Effector CD4-positive, alpha-beta T cell (primary cell): ENCODE measurements around the gene DUSP9. TPM values are rescaled to one million over a fixed set of nuclear protein-coding genes. Genes with fewer than 3 reads are reported as not detected.
"Not testable (repeated sequence)": the region's sequence is repeated elsewhere in the genome, so short reads cannot be mapped to it uniquely, and the experiment has no call there.

Experiments
- DNase-seq: peaks from one replicate; pipeline ENCODE4 v3.0.0-alpha.2; 2020
- total RNA-seq: gene quantifications from one replicate; lab custom pipeline; 2026; lab: John Stamatoyannopoulos, UW

DUSP9 gene
- not detected for total RNA-seq

DNA sequence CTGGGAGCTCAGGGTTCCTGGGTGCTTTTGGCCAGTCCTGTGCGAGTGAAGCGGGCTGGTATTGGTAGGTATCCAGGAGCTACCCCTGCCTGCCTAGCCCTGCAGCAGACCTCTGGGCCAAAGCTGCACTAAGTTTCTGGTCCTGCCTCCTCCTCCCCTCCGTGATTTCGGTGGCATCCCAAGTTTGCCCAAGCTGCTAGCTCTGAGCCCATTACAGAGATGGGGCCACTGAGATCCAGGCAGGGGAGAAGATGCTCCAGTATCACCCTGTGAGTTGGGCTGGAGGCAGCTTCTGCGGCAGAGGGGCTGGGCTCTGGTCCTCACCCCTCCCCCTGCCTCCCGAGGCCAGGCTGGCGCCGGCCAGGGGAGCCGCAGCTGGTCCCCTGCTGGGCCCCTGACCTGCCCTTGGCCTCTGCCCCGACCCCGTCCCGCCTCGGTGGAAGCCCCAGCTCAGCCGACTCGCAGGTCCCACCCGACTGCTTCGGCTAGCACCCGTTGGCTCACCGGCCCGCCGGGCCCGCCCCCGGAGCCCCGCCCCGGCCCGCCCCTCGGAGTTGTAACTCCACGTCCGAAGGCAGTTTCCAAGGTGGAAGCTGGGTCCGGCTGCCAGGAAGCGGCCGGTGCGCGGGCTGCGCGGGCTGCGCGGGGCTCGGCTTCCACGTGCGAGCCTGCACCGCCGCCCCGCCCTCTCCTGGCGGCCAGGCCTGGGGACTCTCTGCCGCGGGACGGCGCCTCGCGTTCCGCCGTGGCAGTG lies at the start of gene DUSP9:
Gene DUSP9 (plus strand): TSS at position 584 of the 754 bp plus-strand sequence. CDS start 751 bp downstream, outside the sequence.
- DNase-seq = no peak

DNA sequence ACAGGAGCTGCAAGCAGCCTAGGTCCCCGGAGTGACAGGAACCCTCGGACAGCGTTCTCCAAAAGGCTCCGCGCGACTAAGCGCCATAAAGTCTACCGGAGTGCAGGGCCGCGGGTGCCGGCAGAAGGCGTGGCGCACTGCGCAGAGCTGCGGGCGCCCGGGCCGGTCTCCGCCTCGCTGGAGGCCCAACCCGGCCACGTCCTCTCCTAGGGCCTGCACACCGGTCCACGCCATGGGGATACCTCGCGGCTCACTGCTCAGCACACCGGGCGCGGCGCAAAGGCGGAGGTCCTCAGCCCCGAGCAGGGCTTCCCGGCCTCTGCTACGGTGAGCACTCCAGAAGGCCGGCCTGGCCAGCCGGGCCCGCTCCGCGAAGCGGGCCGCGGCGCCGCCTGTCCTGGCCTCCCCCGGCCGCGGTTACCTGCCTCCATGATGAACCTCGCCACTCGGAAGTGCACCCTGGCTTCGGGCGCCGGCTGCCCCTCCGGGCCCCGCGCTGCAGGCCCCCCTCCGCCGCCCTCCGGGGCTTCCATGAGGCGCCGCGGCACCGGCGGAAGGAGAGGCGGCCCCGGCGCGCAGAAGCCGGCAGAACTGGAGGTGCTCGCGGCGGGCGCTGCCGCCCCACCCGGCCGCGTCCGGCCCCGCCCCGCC lies 48.3 kb upstream of the DUSP9 start, which contains the start of gene CCNQ:
Gene CCNQ (minus strand): TSS at position 599 of the 651 bp plus-strand sequence. CDS start 66 bp downstream, at position 533.
- no peak for DNase-seq

DNA sequence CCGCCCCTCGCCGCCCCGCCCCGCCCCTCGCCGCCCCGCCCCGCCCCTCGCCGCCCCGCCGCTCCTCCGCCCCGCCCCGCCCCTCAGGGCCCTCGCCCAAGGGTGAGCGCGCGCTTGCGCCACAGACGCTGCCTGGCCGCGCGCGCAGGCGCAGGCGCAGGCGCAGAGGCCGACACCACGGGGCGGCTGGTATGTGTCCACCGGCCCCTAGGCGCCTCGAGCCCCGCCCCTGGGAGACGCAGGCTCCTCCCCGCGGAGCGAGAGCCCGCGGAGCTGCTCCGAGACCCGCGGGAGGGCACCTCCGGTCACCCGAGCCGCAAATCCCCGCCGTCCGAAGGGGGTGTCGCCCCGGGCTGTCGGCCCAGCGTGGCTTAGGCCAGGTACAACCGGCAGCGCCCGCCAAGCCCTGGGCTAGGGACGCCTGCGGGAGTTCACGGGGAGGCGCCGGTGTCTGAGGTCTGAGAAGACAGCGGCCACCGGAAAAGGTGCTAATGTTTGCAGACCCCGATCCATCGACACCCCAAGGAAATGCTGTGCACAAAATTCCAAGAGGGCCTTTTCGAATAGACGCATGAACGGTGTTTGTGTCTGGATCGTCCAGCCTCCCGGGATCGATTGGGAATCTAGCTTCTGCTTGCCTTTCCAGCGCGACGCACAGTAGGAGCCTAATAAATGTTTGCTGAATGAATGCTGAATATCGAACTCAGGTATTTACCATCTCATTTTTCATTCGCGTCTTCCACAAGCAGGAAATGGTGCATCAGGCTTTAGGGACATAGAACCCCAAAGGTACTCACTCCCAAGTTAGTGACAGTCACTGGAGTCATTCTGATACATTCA lies 47.6 kb upstream of the DUSP9 start:
- peak; percentile 75 for DNase-seq

DNA sequence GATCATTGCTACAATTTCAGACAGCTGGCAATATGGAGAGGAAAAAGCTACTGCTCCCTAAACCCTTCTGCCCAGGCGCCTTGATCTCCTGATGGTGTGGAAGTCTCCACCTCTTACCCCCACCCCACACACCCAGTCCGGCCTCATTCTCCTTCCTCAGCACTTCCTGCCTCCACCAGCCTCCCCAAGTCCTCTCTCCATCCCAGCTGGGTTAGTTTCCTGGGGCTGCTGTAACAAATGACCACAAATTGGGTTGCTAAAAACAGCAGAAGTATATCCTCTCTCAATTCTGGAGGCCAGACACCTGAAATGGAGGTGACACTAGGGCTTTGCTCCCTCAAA lies 47.0 kb upstream of the DUSP9 start:
- DNase-seq = no peak

GRCh38 chrX:153600921-153601320 lies 46.1 kb upstream of the DUSP9 start:
- no peak for DNase-seq

GRCh38 chrX:153601511-153602110 lies 45.4 kb upstream of the DUSP9 start:
- DNase-seq = no peak

- no peak for DNase-seq
These were observed 44.4 kb upstream of the DUSP9 start for GRCh38 chrX:153602601-153603000.

DNA sequence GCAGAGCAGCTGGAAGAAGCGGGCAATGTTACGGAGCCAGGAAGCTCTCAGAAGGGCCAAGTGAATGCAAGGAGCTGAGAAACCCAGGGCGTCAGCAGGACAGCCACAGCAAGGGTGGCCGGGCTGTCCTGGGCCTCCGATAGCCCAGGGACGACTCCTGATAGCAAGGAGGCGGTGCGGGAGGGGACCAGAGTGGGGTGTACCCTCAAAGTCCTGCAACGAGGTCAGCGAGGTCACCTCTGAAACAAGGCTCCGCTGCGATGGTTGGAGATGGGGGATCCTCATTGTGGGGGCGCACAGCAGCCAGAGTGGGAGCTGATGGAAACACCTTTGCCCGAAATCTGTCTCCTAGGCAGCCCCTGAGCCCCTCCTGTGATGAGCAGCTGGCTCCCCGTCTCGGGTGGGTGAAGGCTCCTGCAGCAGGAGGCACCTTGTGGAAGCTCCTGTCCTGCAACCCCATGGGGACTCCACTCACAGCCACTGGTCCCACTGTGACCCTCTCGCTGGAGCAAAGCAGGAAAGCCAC lies 43.8 kb upstream of the DUSP9 start:
- DNase-seq = no peak

- DNase-seq = not testable (repeated sequence)
These were observed 42.2 kb upstream of the DUSP9 start for GRCh38 chrX:153604666-153605380.

- no peak for DNase-seq
These were observed 40.5 kb upstream of the DUSP9 start for GRCh38 chrX:153606503-153606902.

DNA sequence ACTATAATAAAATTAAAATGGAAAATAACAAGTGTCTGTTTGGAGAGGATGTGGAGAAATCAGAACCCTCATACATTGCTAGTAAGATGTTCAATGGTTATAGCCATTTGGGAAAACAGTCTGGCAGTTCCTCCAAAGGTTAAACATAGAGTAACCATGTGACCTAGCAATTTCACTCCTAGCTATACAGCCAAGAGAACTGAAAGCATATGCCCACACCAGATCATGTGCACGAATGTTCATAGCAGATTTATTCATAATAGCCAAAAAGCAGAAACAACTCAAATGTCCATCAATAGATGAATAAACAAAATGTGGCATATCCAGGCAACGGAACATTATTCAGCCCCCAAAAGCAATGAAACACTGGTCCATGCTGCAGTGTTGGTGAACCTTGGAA lies 38.6 kb upstream of the DUSP9 start:
- no peak for DNase-seq

DNA sequence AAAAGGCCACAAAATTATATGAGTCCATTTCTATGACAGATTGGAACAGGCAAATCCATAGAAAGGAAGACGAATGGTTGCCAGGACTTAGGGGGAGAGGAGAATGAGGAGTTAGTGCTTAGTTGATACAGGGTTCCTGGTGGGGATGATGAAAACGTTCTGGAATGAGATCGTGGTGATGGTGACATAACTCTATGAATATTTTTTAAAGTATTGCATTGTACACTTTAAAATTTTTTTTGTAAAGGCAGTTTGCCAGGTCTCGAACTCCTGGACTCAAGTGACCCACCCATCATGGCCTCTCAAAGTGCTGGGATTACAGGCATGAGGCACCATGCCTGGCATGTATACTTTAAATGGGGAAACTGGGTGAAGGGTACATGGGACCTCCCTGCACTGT lies 38.2 kb upstream of the DUSP9 start:
- DNase-seq = no peak

- DNase-seq = peak; percentile 69
These were observed 36.8 kb upstream of the DUSP9 start for GRCh38 chrX:153609917-153610835.

DNA sequence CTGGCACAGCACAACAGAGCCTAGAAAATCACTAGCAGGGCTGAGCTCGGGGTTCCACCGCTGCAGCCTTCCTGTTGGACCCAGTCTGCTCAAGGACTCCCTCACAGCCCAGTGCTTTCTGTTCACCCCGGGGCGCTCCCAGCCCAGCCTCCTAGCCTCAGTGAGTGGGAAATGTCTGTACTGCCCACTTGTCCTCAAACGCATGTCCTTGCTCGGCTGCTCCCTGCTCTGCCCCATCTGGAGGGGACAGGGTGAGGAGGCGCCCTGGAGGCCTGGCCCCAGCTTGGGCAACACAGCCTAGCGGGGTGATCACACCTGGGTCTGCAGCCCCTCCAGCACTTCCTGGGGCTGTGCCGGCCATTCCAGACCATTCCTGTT lies 36.2 kb upstream of the DUSP9 start:
- DNase-seq = no peak

DNA sequence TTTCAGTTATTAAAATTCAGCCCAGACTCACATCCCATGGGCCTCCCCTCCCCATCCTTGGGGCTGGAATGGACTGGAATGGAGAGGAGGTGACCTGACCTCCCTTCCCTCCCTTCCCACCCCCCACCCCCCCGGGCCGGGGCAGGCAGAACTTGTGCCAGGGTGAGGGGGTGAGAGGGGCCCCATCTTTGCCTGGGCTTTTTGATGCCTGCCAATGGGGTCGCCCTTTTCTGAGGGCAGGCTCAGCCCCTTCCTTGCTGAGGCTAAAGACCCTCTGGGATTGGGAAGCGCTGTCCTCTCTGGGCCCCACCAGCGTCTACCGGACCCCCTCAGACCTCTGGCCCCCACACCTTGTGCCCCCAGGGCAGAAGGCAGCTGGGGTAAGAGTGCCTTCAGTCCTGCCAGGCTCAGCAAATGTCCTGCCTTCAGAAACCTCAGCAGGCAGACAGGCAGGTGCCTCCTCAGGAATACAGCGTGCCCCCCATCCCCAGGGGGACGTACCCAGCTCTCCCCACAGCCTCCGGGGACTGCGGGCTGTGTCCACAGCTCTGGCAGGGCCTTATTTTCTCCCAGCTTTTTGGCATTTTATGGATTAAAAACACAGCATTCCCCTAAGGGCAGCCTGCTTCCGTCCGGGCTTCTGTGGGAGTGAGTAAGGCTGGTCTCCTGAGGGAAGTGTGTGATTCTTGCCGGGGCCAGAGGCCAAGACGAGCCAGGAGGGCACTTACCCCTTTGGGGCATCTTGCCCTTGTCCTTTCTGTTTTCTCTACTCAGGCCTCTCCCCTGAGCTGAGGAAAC lies 35.5 kb upstream of the DUSP9 start:
- DNase-seq = no peak

GRCh38 chrX:153612413-153612812 lies 34.6 kb upstream of the DUSP9 start:
- DNase-seq = no peak

DNA sequence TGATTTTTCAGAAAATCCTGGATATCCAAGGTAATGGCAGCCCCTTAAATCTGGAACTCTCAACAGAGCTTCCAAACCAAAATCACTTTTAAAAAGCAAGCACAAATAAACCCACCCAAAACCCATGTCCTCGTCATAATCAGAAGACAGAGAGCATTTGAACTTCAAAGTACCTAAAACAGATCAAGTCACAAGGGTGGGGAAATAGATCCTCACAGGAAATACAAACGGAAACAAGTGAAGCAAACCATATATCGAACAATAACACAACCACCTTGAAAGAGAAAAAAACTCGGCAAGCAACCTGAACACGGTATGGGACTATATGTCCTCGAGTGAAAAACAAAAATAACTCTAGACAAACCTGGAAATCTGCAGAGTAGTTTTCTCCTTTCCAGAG lies 32.2 kb upstream of the DUSP9 start:
- DNase-seq = no peak

DNA sequence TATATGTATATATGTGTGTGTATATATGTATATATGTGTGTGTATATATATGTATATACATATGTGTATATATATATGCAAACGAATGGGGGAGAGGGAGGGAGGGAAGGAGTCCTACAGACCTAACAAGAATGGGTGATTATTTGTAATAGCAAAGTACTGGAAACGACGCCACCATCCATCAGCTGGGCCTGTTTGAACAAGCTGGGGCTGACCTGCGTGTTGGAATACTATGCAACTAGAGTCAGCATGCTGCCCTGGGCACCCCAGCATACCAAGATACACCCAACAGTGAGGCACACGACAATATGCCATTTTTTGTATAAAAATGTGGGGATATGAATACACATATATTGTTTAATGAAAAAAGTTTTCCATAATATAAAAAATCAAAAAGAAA lies 26.4 kb upstream of the DUSP9 start:
- DNase-seq = no peak

- DNase-seq = no peak
These were observed 24.9 kb upstream of the DUSP9 start for GRCh38 chrX:153621949-153622598.
